ENCODE data around the gene SPEF1. TPM values are rescaled to one million over a fixed set of nuclear protein-coding genes. Genes with fewer than 3 reads are reported as not detected.

The SPEF1 gene
- total RNA-seq, 4 donors from 2014 or later: not detected

GRCh38 chr20:3767110-3767426, 14.2 kb downstream of the SPEF1 start:
- Histone ChIP-seq H3K27ac (peak overlapping the region; percentile 6 to 96 (median 92)), H3K9me3 (no peaks in the 10 kb centered on the region), H3K36me3 (no peaks in the 10 kb centered on the region), H3K4me3 (peak overlapping the region; percentile 61 to 76), H3K27me3 (no peaks in the 10 kb centered on the region), H3K4me1 (peaks cover 2 to 73% (median 30%) of the 10 kb centered on the region in 3 donors)
- no peak for ATAC-seq
- no peak for TF ChIP-seq CTCF (IDR thresholded peaks at IDR 0.05)
- no peak for TF ChIP-seq POLR2AphosphoS5 (IDR thresholded peaks at IDR 0.05)
- TF ChIP-seq POLR2A (IDR thresholded peaks at IDR 0.05): no peak
- no peak for TF ChIP-seq EP300 (IDR thresholded peaks at IDR 0.05)
- WGBS, 2 donors (ENCODE audit: low coverage in 1 of 2): 0% methylated on average over 3 of the region's 21 CpGs; no CpG with 5 or more reads in 1 of the 2 donors

GRCh38 chr20:3766422-3767109, 14.7 kb downstream of the SPEF1 start:
- H3K4me3 ChIP-seq: peak overlapping the region; percentile 61 to 76
- 16% methylated on average over 5 of the region's 9 CpGs; no CpG with 5 or more reads in 1 of the 2 donors for WGBS, 2 donors (ENCODE audit: low coverage in 1 of 2)
- peaks cover 2 to 78% (median 30%) of the 10 kb centered on the region in 3 donors for H3K4me1 ChIP-seq
- no peak for ATAC-seq
- peak overlapping the region; percentile 11 to 96 (median 92) for H3K27ac ChIP-seq
- TF ChIP-seq POLR2AphosphoS5 (IDR thresholded peaks at IDR 0.05) (no peak), POLR2A (IDR thresholded peaks at IDR 0.05) (peak in 1 of 2 donors; percentile 12)
- no peaks in the 10 kb centered on the region for H3K36me3 ChIP-seq
- no peaks in the 10 kb centered on the region for H3K27me3 ChIP-seq
- H3K9me3 ChIP-seq: no peaks in the 10 kb centered on the region

- no CpG with 5 or more reads among the region's 3 CpGs for WGBS, 2 donors (ENCODE audit: low coverage in 1 of 2)
- H3K27ac ChIP-seq: peak overlapping the region in 3 of 4 donors; percentile 89 to 96 (median 96)
- ATAC-seq: no peak
- peak overlapping the region in 1 of 2 donors; percentile 76 for H3K4me3 ChIP-seq
- H3K4me1 ChIP-seq: peaks cover 2 to 90% (median 30%) of the 10 kb centered on the region in 3 donors
- no peaks in the 10 kb centered on the region for H3K36me3 ChIP-seq
- H3K27me3 ChIP-seq: no peaks in the 10 kb centered on the region
- H3K9me3 ChIP-seq: no peaks in the 10 kb centered on the region
- no peak for TF ChIP-seq CTCF (IDR thresholded peaks at IDR 0.05)
- TF ChIP-seq EP300 (IDR thresholded peaks at IDR 0.05): no peak
- no peak for TF ChIP-seq POLR2AphosphoS5 (IDR thresholded peaks at IDR 0.05)
- no peak for TF ChIP-seq POLR2A (IDR thresholded peaks at IDR 0.05)
Observed at GRCh38 chr20:3765171-3765882, 15.9 kb downstream of the SPEF1 start.

GRCh38 chr20:3764659-3765058, 16.6 kb downstream of the SPEF1 start:
- WGBS, 2 donors (ENCODE audit: low coverage in 1 of 2): 72% methylated on average over 3 of the region's 3 CpGs; no CpG with 5 or more reads in 1 of the 2 donors
- Histone ChIP-seq H3K4me1 (peaks cover 2 to 93% (median 30%) of the 10 kb centered on the region in 3 donors), H3K27me3 (no peaks in the 10 kb centered on the region), H3K9me3 (no peaks in the 10 kb centered on the region), H3K27ac (peak overlapping the region in 3 of 4 donors; percentile 59 to 96 (median 96)), H3K4me3 (peak overlapping the region in 1 of 2 donors; percentile 1), H3K36me3 (peaks cover 0 to under 1% of the 10 kb centered on the region in 2 donors)
- no peak for TF ChIP-seq CTCF (IDR thresholded peaks at IDR 0.05)
- no peak for TF ChIP-seq POLR2A (IDR thresholded peaks at IDR 0.05)
- TF ChIP-seq POLR2AphosphoS5 (IDR thresholded peaks at IDR 0.05): no peak
- no peak for TF ChIP-seq EP300 (IDR thresholded peaks at IDR 0.05)
- ATAC-seq: no peak

GRCh38 chr20:3763671-3764601, 17.3 kb downstream of the SPEF1 start:
- H3K27ac ChIP-seq: peak overlapping the region in 3 of 4 donors; percentile 59 to 96 (median 96)
- peaks cover 0 to 94% (median 27%) of the 10 kb centered on the region in 3 donors for H3K4me1 ChIP-seq

More at GRCh38 chr20:3763671-3764601, 17.3 kb downstream of the SPEF1 start:
- TF ChIP-seq EP300 (IDR thresholded peaks at IDR 0.05) (no peak), POLR2A (IDR thresholded peaks at IDR 0.05) (no peak)
- H3K9me3 ChIP-seq: no peaks in the 10 kb centered on the region
- 83 to 84% methylated on average over 2 to 5 of the region's 8 CpGs for WGBS, 2 donors (ENCODE audit: low coverage in 1 of 2)
- H3K27me3 ChIP-seq: no peaks in the 10 kb centered on the region
- H3K4me3 ChIP-seq: peak overlapping the region in 1 of 2 donors; percentile 1
- ATAC-seq: no peak
- peaks cover 0 to 8% of the 10 kb centered on the region in 2 donors for H3K36me3 ChIP-seq
